ENCODE measurements around the gene ADM5.
A peak's percentile ranks its signal among the peaks of the same experiment; 100 is the strongest.

The ADM5 gene

GRCh38 chr19:49690656-49691242 lies 1.4 kb downstream of the ADM5 start, which contains the start of gene CPT1C:
TSS of gene CPT1C (plus strand) at chr19:49691116. CDS start at chr19:49692253, 1,137 bp downstream.
- no peak for DNase-seq (ENCODE audit: extremely low read depth, low read depth)
- peak within 1 kb of the TSS; percentile 42 for H3K4me3 ChIP-seq (replicated peaks; ENCODE audit: low read depth, low read length)
- no peak for TF ChIP-seq CTCF (IDR thresholded peaks at IDR 0.05; ENCODE audit: low read depth, low read length, missing control alignments)

- peak overlapping the region; percentile 42 for H3K4me3 ChIP-seq (replicated peaks; ENCODE audit: low read depth, low read length)
- DNase-seq (ENCODE audit: extremely low read depth, low read depth) = no peak
- no peak for TF ChIP-seq CTCF (IDR thresholded peaks at IDR 0.05; ENCODE audit: low read depth, low read length, missing control alignments)
Observed at GRCh38 chr19:49691243-49692146, 2.1 kb downstream of the ADM5 start.

- peak overlapping the region; percentile 42 for H3K4me3 ChIP-seq (replicated peaks; ENCODE audit: low read depth, low read length)
Observed at GRCh38 chr19:49692147-49692506, 2.7 kb downstream of the ADM5 start.

GRCh38 chr19:49696115-49696514 lies 6.7 kb downstream of the ADM5 start:
- H3K4me3 ChIP-seq (replicated peaks; ENCODE audit: low read depth, low read length) = no peak overlapping the region
- no peak for TF ChIP-seq CTCF (IDR thresholded peaks at IDR 0.05; ENCODE audit: low read depth, low read length, missing control alignments)
- DNase-seq (ENCODE audit: extremely low read depth, low read depth) = no peak

More at GRCh38 chr19:49692147-49692506, 2.7 kb downstream of the ADM5 start:
- DNase-seq (ENCODE audit: extremely low read depth, low read depth) = no peak
- no peak for TF ChIP-seq CTCF (IDR thresholded peaks at IDR 0.05; ENCODE audit: low read depth, low read length, missing control alignments)

GRCh38 chr19:49696865-49697264 lies 7.5 kb downstream of the ADM5 start:
- no peak overlapping the region for H3K4me3 ChIP-seq (replicated peaks; ENCODE audit: low read depth, low read length)
- no peak for TF ChIP-seq CTCF (IDR thresholded peaks at IDR 0.05; ENCODE audit: low read depth, low read length, missing control alignments)
- DNase-seq (ENCODE audit: extremely low read depth, low read depth) = no peak

- no peak for DNase-seq (ENCODE audit: extremely low read depth, low read depth)
- no peak for TF ChIP-seq CTCF (IDR thresholded peaks at IDR 0.05; ENCODE audit: low read depth, low read length, missing control alignments)
- no peak overlapping the region for H3K4me3 ChIP-seq (replicated peaks; ENCODE audit: low read depth, low read length)
Observed at GRCh38 chr19:49699364-49699763, 10.0 kb downstream of the ADM5 start.

Data from HFF-Myc (cell line).